ENCODE data around the gene CLCN2. TPM values are rescaled to one million over a fixed set of nuclear protein-coding genes. Genes with fewer than 3 reads are reported as not detected.

CLCN2 gene
- polyA plus RNA-seq, 1 donor from 2014 or later: 0.53 TPM

DNA sequence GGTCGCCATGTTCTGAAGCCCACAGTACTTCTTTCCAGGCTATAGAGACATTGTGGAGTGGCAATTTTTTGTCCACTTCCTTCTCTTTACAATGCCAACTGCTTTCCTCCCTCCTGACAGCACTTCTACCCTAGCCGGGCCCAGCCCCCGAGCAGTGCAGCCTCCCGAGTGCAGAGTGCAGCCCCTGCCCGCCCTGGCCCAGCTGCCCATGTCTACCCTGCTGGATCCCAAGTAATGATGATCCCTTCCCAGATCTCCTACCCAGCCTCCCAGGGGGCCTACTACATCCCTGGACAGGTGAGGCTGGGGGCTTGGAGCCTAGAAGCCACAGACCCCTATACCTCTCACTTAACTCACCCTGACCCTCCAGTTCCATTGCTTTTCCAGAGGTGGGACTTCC is 44.2 kb downstream of the CLCN2 start:
- H3K4me3 Mint-ChIP-seq: peak overlapping the region in 1 of 4 donors; percentile 68

DNA sequence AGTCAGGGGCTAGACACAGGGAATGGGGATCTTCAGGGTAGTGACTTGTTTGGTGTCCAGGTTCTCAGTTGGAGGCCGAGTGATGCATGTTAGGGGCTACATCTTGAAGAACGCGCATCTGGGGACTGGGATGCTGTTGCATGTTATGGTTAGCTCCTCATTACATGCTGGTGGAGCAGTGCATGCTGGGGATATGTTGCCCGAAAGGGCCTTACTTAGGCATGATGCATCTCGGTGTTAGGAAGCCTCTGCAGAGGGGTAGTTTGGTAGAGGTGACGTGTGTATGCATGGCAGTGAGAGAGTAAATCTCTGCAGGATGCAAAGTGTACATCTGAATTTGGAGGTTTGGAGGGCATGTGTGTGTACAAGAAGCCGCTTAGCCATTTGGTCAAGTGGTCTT is 44.6 kb downstream of the CLCN2 start:
- Mint-ChIP-seq H3K36me3 (no peaks in the 10 kb centered on the region), H3K4me3 (peak overlapping the region in 3 of 4 donors; percentile 68 to 93 (median 80)), H3K9me3 (no peaks in the 10 kb centered on the region), H3K27me3 (no peaks in the 10 kb centered on the region), H3K4me1 (peaks cover 19 to 23% (median 22%) of the 10 kb centered on the region in 3 donors), H3K27ac (peak overlapping the region in 2 of 3 donors; percentile 72 to 74)

More for the DNA sequence above, 44.2 kb downstream of the CLCN2 start:
- no peaks in the 10 kb centered on the region for H3K27me3 Mint-ChIP-seq
- H3K4me1 Mint-ChIP-seq: peaks cover 19 to 23% (median 22%) of the 10 kb centered on the region in 3 donors
- no peaks in the 10 kb centered on the region for H3K36me3 Mint-ChIP-seq
- no peaks in the 10 kb centered on the region for H3K9me3 Mint-ChIP-seq
- peak overlapping the region in 2 of 3 donors; percentile 72 to 74 for H3K27ac Mint-ChIP-seq

DNA sequence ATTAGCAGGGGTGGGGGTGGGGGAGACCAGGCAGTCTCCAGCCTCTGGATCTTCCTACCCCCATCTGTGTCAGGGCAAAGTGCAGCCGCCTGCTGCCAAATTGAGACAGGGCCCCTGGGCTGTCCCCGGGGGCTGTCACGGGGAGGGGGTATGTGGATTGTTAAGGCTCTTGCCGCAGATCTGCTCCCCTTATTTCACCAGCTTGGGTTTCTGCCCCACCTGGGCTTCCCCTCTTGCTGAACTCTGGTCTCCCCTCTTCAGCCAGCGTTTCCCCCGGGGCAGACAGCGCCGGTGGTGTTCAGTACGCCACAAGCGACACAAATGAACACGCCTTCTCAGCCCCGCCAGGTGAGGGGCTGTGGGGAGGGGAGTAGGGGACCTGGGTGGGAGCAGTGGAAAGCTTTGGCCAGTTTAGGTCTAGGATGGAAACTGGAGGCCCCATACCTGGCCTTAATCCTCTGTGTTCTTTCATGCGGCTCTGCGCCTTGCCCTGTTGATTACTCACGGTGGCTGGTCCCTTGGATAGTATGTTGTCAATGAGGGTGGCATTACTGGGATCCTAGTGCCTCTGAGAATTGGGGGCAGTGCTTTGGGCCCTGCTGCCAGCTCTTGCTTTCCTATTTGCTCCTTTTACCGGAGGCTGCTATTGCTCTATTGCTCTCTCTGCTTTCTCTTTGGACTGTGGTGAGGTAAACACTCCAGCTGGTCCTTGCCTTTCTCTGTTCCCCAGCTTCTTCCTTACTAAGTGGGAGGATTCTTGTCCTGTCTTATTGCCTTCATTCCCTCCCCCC is 45.3 kb downstream of the CLCN2 start:
- H3K36me3 Mint-ChIP-seq: no peaks in the 10 kb centered on the region
- H3K27ac Mint-ChIP-seq: peak overlapping the region; percentile 72 to 93 (median 74)
- H3K9me3 Mint-ChIP-seq: no peaks in the 10 kb centered on the region
- H3K27me3 Mint-ChIP-seq: no peaks in the 10 kb centered on the region
- H3K4me1 Mint-ChIP-seq: peaks cover 19 to 23% (median 22%) of the 10 kb centered on the region in 3 donors
- peak overlapping the region; percentile 68 to 93 (median 86) for H3K4me3 Mint-ChIP-seq

DNA sequence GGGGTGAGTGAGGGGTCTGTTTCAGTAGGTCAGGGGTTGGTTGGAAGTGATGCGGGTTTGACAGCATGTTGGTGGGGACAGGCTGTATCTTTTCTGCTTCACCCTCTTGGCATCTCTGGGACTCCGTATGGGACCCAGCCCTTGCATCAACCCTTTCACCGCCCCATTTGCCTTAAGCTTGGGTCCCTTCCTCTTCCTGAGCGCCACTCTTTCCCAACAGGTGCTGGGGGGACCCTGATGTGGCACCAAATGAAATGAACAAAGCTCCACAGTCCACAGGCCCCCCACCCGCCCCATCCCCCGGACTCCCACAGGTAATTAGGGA is 45.9 kb downstream of the CLCN2 start:
- Mint-ChIP-seq H3K4me1 (peaks cover 19 to 23% (median 21%) of the 10 kb centered on the region in 3 donors), H3K27ac (peak overlapping the region; percentile 72 to 93 (median 74)), H3K36me3 (no peaks in the 10 kb centered on the region), H3K9me3 (no peaks in the 10 kb centered on the region), H3K4me3 (peak overlapping the region; percentile 68 to 93 (median 86)), H3K27me3 (no peaks in the 10 kb centered on the region)

DNA sequence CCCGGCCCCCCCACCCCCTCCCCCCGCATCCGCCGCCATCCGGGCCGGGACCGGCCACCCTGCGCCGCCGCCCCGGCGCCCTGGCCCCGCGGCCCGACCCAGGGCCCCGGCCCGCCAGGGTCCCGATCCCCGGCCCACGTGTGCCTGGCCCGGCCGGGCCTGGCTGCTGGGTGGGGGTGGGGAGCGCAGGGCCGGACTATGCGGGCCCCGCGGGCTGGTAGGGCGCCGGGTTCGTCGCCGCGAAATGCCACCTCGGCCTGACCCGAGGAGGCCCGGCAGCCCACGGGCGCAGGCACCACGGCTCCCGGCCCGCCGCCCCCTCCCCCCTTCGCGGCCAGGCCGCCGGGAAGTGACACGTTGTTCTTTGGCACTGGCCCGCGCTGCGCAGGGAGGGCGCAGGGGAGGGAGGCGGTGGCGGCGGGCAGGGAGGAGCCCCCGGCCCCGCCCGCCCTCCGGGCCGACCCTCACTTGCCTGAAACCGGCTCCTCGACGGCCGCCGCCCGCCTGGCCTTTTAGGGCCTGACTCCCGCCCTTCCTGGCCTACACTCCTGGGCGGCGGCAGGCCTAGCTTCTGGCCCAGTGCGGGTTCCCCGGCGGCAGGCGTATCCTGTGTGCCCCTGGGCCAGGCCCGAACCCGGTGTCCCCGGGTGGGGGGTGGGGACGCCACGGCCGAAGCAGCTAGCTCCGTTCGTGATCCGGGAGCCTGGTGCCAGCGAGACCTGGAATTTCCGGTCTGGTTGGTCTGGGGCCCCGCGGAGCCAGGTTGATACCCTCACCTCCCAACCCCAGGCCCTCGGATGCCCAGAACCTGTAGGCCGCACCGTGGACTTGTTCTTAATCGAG is 46.5 kb downstream of the CLCN2 start:
- H3K4me1 Mint-ChIP-seq: peaks cover 19 to 23% (median 21%) of the 10 kb centered on the region in 3 donors
- peak overlapping the region; percentile 72 to 93 (median 74) for H3K27ac Mint-ChIP-seq
- peak overlapping the region; percentile 84 to 94 (median 90) for H3K4me3 Mint-ChIP-seq
- no peaks in the 10 kb centered on the region for H3K36me3 Mint-ChIP-seq
- no peaks in the 10 kb centered on the region for H3K27me3 Mint-ChIP-seq
- no peaks in the 10 kb centered on the region for H3K9me3 Mint-ChIP-seq

DNA sequence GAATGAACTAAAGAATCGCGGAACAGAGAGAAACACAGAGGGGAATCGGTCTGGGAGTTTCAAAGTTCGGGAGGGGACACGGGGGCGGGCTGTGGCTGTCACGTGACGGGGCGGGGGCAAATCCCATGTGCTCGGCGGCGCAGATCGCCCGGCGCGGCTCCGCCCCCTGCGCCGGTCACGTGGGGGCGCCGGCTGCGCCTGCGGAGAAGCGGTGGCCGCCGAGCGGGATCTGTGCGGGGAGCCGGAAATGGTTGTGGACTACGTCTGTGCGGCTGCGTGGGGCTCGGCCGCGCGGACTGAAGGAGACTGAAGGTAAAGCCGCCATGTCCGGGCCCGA is 47.1 kb downstream of the CLCN2 start, which contains the start of gene EIF4G1:
Gene EIF4G1, plus strand, starts transcription at position 244 of the 337 bp plus-strand sequence. CDS start 1,191 bp downstream, outside the sequence.
- no peaks in the 10 kb centered on the region for H3K27me3 Mint-ChIP-seq
- peak within 1 kb of the TSS; percentile 72 to 93 (median 74) for H3K27ac Mint-ChIP-seq
- H3K36me3 Mint-ChIP-seq: no peaks in the 10 kb centered on the region
- no peaks in the 10 kb centered on the region for H3K9me3 Mint-ChIP-seq
- H3K4me3 Mint-ChIP-seq: peak within 1 kb of the TSS; percentile 84 to 94 (median 90)
- peaks cover 19 to 23% (median 21%) of the 10 kb centered on the region in 3 donors for H3K4me1 Mint-ChIP-seq

DNA sequence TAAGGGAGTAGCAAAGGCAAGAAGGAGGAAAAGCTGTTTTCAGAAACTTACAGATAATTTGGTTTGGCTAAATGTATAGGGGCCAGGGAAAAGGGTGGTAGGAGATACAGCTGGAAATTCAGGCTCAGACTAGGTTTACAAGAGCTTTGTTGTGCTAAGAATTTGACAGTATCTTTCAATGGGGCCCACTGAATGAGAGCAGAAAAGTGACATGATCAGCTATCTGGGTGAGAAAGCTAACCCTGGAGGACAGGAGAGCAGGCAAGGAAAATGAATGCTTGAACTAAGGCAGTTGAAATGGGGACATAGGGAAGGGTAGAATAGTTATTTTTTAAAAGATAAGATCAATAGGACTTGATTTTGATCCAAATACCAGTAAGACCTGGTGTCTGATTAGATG is 49.8 kb downstream of the CLCN2 start:
- Mint-ChIP-seq H3K4me1 (peaks cover 5 to 10% (median 7%) of the 10 kb centered on the region in 3 donors), H3K27ac (peak overlapping the region in 1 of 3 donors; percentile 12), H3K4me3 (peak overlapping the region in 3 of 4 donors; percentile 4 to 73 (median 63)), H3K36me3 (no peaks in the 10 kb centered on the region), H3K27me3 (no peaks in the 10 kb centered on the region), H3K9me3 (no peaks in the 10 kb centered on the region)

DNA sequence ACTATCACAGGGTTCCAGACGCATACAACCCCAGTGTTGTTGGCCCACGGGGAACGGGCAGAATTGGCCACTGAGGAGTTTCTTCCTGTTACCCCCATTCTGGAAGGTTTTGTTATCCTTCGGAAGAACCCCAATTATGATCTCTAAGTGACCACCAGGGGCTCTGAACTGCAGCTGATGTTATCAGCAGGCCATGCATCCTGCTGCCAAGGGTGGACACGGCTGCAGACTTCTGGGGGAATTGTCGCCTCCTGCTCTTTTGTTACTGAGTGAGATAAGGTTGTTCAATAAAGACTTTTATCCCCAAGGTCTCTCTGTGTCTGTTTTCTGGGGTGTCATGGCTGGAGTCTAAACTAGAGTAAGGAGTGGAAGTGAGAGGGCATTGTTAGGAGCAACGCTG is 52.7 kb downstream of the CLCN2 start:
- no peaks in the 10 kb centered on the region for H3K9me3 Mint-ChIP-seq
- H3K4me3 Mint-ChIP-seq: peak overlapping the region in 1 of 4 donors; percentile 62
- H3K27ac Mint-ChIP-seq: no peak overlapping the region
- no peaks in the 10 kb centered on the region for H3K27me3 Mint-ChIP-seq
- H3K4me1 Mint-ChIP-seq: no peaks in the 10 kb centered on the region
- peaks cover 2% of the 10 kb centered on the region for H3K36me3 Mint-ChIP-seq

DNA sequence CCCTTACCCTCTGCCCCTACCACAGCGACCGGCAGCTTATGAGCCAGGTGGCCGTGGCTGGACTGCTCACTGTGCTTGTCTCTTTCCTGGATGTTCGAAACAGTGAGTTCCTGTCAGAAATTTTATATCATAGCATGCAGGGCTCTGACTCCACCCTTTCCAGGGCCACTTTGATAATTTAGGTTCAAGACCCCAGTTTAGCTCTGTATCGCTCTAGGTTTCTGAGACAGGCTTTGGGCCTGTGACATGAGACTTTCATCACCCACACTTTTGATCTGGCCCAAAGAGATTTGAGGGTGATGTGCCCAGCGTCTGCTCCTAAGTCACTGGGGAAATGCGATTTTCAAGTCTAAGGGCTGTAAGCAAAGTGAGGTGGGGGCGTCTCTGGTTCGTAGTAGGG is 53.5 kb downstream of the CLCN2 start:
- Mint-ChIP-seq H3K27ac (no peak overlapping the region), H3K27me3 (no peaks in the 10 kb centered on the region), H3K36me3 (peaks cover 2% of the 10 kb centered on the region), H3K9me3 (no peaks in the 10 kb centered on the region), H3K4me1 (no peaks in the 10 kb centered on the region), H3K4me3 (peak overlapping the region in 1 of 4 donors; percentile 62)

DNA sequence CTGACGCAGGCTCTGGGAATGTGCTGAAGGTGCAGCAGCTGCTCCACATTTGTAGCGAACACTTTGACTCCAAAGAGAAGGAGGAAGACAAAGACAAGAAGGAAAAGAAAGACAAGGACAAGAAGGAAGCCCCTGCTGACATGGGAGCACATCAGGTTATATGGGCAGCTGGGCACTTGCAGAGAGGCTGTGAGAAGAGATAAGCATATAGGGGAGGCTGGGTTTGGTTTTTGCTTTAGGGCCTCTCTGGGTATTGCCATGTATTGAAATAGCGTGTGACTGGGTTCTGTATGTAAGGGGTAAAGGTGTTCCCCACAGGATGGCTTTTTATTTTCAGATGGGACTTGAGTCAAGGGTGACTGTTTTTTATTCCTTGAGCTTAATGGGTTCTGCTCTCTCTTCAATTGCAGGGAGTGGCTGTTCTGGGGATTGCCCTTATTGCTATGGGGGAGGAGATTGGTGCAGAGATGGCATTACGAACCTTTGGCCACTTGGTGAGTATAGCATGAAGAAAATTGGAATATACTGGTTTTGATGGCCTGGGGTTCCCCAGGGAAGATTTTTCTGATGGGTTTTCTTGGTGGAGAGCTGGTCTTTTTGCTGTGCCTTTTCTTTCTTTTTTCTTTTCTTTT is 54.9 kb downstream of the CLCN2 start:
- H3K36me3 Mint-ChIP-seq: peaks cover 2% of the 10 kb centered on the region
- H3K27me3 Mint-ChIP-seq: no peaks in the 10 kb centered on the region
- no peaks in the 10 kb centered on the region for H3K9me3 Mint-ChIP-seq
- H3K4me1 Mint-ChIP-seq: peaks cover 0 to 3% (median 0%) of the 10 kb centered on the region in 3 donors
- no peak overlapping the region for H3K4me3 Mint-ChIP-seq
- no peak overlapping the region for H3K27ac Mint-ChIP-seq

DNA sequence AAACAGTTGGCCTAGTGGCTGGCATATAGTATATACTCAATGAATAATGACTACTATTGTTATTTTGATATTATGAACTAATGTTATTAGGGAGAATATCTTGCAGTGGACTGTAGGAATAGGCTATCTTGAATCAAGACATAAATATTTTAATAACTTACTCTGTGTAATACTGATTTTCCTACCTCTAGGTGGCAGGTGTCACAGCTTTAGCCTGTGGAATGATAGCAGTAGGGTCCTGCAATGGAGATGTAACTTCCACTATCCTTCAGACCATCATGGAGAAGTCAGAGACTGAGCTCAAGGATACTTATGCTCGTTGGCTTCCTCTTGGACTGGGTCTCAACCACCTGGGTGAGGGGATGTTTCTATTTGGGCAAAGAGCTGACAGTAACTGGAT is 55.8 kb downstream of the CLCN2 start:
- H3K9me3 Mint-ChIP-seq: no peaks in the 10 kb centered on the region
- peak overlapping the region in 1 of 3 donors; percentile 11 for H3K27ac Mint-ChIP-seq
- peak overlapping the region in 1 of 4 donors; percentile 30 for H3K4me3 Mint-ChIP-seq
- peaks cover 0 to 4% (median 2%) of the 10 kb centered on the region in 3 donors for H3K4me1 Mint-ChIP-seq
- peaks cover 2% of the 10 kb centered on the region for H3K36me3 Mint-ChIP-seq
- H3K27me3 Mint-ChIP-seq: no peaks in the 10 kb centered on the region

DNA sequence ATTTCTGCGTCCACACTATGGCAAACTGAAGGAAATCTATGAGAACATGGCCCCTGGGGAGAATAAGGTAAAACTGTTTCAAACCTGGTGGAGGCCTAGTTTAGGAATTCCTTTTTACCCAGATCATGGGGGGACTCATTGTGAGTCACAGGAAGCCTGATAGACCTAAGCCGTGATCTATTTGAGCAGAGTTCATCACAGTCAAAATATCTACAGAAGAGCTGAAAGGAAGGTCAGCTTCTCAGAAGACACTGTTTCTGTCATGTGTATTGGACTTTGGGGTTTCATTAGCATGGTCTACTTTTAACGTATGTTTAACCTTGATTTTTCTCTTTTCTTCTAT is 61.1 kb downstream of the CLCN2 start:
- peaks cover 2% of the 10 kb centered on the region for H3K36me3 Mint-ChIP-seq
- no peaks in the 10 kb centered on the region for H3K27me3 Mint-ChIP-seq
- peak overlapping the region in 2 of 3 donors; percentile 46 to 84 for H3K27ac Mint-ChIP-seq
- peaks cover 6 to 18% (median 12%) of the 10 kb centered on the region in 3 donors for H3K4me1 Mint-ChIP-seq
- H3K9me3 Mint-ChIP-seq: no peaks in the 10 kb centered on the region
- peak overlapping the region; percentile 87 to 97 (median 93) for H3K4me3 Mint-ChIP-seq

DNA sequence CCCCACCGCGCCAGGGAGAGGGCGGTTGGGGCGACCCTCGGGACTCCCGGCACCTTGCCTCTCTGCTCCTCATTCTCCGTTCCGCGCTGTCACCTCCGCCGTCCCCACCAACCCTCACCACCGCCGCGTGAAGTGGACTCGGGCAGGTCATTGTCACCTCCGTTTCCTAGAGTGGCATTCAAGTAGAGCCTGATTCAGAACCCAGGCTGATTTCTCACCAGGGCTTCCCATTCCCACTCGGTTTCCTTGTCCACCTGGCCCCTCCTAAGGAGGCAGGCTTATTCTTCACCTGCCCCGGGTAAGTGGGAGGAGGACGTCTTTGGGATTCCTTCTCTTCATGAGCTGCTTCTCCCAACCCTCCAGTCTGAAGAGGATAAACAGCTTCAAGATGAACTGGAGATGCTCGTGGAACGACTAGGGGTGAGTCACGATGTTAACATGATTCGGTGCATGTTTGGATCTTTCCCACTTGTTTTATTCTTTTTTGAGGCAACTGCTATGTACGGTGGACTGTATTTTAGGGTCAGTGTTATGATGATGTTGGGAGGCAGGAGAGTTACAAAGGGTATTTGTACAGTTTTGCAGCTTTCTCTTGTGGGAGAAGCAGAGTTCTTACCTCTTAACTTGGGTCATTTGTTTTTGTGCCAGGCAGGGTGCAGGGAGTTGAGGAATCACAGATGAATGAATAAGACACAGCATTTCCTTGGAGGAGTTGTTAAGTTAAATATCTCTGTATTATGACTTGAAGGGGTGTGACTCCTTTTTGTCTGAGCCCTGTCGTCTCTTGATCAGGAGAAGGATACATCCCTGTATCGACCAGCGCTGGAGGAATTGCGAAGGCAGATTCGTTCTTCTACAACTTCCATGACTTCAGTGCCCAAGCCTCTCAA is 61.7 kb downstream of the CLCN2 start:
- H3K4me3 Mint-ChIP-seq: peak overlapping the region; percentile 87 to 97 (median 93)
- H3K4me1 Mint-ChIP-seq: peaks cover 6 to 18% (median 12%) of the 10 kb centered on the region in 3 donors
- peaks cover 2% of the 10 kb centered on the region for H3K36me3 Mint-ChIP-seq
- no peaks in the 10 kb centered on the region for H3K27me3 Mint-ChIP-seq
- H3K27ac Mint-ChIP-seq: peak overlapping the region; percentile 46 to 84 (median 84)
- no peaks in the 10 kb centered on the region for H3K9me3 Mint-ChIP-seq

Data from IgD-negative memory B cell (primary cell).